Testis (tissue), 3 donors: ENCODE results near the gene BBS10. TPM values are rescaled to one million over a fixed set of nuclear protein-coding genes. Genes with fewer than 3 reads are reported as not detected.

Experiments
- DNase-seq: peaks from one replicate; pipeline ENCODE4 v3.0.0-alpha.2; 2019
- H3K27ac ChIP-seq, 2 donors: fragments of 200-600 bp; sonication (generic); one replicate each; pipeline ENCODE4 v1.5.1; 2019
- H3K27me3 ChIP-seq: fragments of 200-600 bp; sonication (generic); one replicate; pipeline ENCODE4 v1.5.1; 2019
- H3K36me3 ChIP-seq: fragments of 200-600 bp; sonication (generic); one replicate; pipeline ENCODE4 v1.5.1; 2017; ENCODE audit warnings: low read depth; ENCODE audit errors: missing control alignments
- H3K4me1 ChIP-seq: fragments of 200-600 bp; sonication (generic); one replicate; pipeline ENCODE4 v1.5.1; 2019
- H3K4me3 ChIP-seq, 2 donors: fragments of 200-600 bp; sonication (generic); one replicate each; pipeline ENCODE4 v1.5.1; 2017 to 2019
- H3K9me3 ChIP-seq: fragments of 200-600 bp; sonication (generic); one replicate; pipeline ENCODE4 v1.5.1; 2017
- POLR2A ChIP-seq: fragments of 450-650 bp; IDR thresholded peaks from one replicate; pipeline ENCODE4 v1.6.1; 2017; ENCODE audit warnings: antibody characterized with exemption, mild to moderate bottlenecking, moderate library complexity
- WGBS, 2 donors: methylation state at CpG; one replicate each; pipeline ENCODE4 v1.1.5; 2018; 5-methylcytosine and 5-hydroxymethylcytosine counted together
- intact Hi-C: fragments of 100-400 bp; cut with DNase I; formaldehyde crosslinking; loops from one replicate; pipeline ENCODE4 v1.15.1; 2023; ENCODE audit warnings: low total_unique reads
- polyA plus RNA-seq: library from polyadenylated mRNA; stranded (reverse); fragments of 350-450 nt; fragmentation: Illumina TruSeq; extraction: RNeasy Lipid Tissue Mini Kit (QIAGEN cat#74804); gene quantifications from one replicate; pipeline ENCODE4 v1.2.3, GENCODE V29; 2014; ENCODE audit warnings: low read depth, low replicate concordance; ENCODE audit not compliant: insufficient read depth
- small RNA-seq, 2 donors: library from RNA; depleted of rRNA; stranded (forward); fragments of <200 nt; gene quantifications; one replicate each; pipeline ENCODE3, GENCODE V24; 2016
- total RNA-seq, 2 donors: library from RNA; depleted of rRNA; stranded (reverse); fragments of >200 nt; gene quantifications; one replicate each; pipeline ENCODE4 v1.2.3, GENCODE V29; 2016
- TF ChIP-seq, protein P1 (sequence below), 3 experiments: fragments of 450-650 bp in 2 of 3; fragments of 200-600 bp in 1 of 3; sonication (generic) in 1 of 3; IDR thresholded peaks; one replicate each; pipeline ENCODE4 v1.5.1; 2016 to 2019; ENCODE audit warnings: antibody characterized with exemption in 3 of 3, mild to moderate bottlenecking in 2 of 3, moderate library complexity in 1 of 3

Gene BBS10
- total and polyA plus RNA-seq, 3 donors from 2014 or later, result 8.3 to 9.2 (median 9.0) TPM

DNA sequence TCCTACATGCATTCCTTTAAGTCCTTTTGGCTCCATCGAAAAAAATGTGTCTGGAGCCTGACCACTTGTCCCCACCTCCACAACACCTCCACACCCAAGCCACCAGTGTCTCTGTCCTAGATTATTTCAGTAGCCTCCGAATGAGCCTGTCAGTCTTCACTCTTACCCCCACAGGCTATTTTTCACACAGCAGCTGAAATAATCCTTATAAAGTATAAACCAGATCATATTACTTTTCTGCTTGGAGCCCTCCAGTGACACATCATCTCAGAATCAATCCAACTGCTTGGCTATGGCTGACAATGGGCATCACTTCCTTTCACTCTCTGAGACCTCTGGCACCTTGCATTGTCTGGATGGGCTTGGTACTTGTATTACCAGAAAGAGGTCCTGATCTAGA is 44.9 kb downstream of the BBS10 start:
- no peaks in the 10 kb centered on the region for H3K9me3 ChIP-seq
- 87 to 88% methylated on average over 2 of the region's 2 CpGs for WGBS, 2 donors
- DNase-seq, result no peak
- H3K27ac ChIP-seq, result no peak overlapping the region
- TF ChIP-seq POLR2A, result no peak
- TF ChIP-seq, protein P1, sequence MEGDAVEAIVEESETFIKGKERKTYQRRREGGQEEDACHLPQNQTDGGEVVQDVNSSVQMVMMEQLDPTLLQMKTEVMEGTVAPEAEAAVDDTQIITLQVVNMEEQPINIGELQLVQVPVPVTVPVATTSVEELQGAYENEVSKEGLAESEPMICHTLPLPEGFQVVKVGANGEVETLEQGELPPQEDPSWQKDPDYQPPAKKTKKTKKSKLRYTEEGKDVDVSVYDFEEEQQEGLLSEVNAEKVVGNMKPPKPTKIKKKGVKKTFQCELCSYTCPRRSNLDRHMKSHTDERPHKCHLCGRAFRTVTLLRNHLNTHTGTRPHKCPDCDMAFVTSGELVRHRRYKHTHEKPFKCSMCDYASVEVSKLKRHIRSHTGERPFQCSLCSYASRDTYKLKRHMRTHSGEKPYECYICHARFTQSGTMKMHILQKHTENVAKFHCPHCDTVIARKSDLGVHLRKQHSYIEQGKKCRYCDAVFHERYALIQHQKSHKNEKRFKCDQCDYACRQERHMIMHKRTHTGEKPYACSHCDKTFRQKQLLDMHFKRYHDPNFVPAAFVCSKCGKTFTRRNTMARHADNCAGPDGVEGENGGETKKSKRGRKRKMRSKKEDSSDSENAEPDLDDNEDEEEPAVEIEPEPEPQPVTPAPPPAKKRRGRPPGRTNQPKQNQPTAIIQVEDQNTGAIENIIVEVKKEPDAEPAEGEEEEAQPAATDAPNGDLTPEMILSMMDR (IDR thresholded peaks at IDR 0.05), result no peak
- no peaks in the 10 kb centered on the region for H3K4me1 ChIP-seq
- intact Hi-C loops, result no loop called here
- H3K4me3 ChIP-seq, result no peak overlapping the region
- H3K36me3 ChIP-seq, result no peaks in the 10 kb centered on the region
- H3K27me3 ChIP-seq, result no peaks in the 10 kb centered on the region

DNA sequence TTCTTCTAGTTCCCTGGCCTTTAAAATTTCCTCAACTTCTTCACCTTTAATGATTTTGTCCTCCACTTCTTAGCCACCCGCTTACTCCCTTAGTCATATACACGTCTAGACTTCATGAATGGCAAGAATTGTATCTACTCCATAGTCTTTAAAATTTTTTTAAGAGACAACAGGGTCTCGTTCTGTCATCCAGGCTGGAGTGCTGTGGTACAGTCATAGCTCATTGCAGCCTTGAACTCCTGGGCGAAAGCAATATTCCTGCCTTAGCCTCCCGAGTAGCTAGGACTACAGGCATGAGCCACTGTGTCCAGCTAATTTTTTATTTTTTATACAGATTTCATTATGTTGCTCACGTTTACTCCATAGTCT is 47.9 kb downstream of the BBS10 start:
- Histone ChIP-seq H3K9me3 (no peaks in the 10 kb centered on the region), H3K36me3 (no peaks in the 10 kb centered on the region), H3K27ac (no peak overlapping the region), H3K27me3 (no peaks in the 10 kb centered on the region), H3K4me3 (no peak overlapping the region), H3K4me1 (no peaks in the 10 kb centered on the region)
- no peak for TF ChIP-seq POLR2A
- TF ChIP-seq, protein P1 (IDR thresholded peaks at IDR 0.05), result no peak
- WGBS, 2 donors, result 84% methylated on average over 6 of the region's 6 CpGs
- intact Hi-C loops, result no loop called here
- DNase-seq, result no peak

DNA sequence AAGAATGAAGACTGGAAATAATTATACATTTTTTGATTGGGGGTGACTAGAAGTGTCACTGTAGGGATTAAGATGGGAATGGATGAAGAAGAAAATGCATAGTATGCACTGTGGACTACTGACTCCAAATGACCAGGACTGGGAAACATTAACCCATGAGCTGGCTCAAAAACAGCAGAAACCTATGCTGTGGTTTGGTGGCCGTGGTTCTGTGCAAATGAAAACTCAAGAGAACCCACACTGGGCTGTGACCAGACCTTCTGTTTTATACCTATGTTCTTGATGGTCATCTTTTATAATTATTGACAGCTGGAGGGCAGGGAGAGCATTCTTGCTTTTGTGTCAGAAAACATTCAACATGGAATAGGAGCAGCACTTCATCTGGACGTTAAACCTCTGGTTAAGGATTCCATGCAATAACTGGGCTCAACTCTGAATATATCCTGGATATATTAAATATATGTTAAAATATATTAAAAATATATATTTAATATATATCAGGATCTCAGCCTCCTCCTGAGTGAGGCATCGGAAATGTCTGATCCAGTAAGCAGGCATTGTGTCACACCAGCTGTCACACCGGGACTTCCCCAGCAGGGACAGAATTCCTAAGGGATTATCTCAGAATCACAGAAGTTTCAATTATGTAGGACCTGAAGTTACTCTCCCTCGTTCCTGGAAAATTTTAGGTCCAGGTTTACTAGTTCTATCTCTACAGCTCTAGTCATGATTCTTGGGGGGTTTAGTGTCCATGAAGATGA is 48.5 kb downstream of the BBS10 start:
- Histone ChIP-seq H3K36me3 (no peaks in the 10 kb centered on the region), H3K27me3 (no peaks in the 10 kb centered on the region), H3K4me3 (no peak overlapping the region), H3K4me1 (no peaks in the 10 kb centered on the region), H3K9me3 (no peaks in the 10 kb centered on the region), H3K27ac (no peak overlapping the region)
- WGBS, 2 donors, result 76 to 79% methylated on average over 5 of the region's 5 CpGs
- intact Hi-C loops, result no loop called here
- DNase-seq, result no peak
- no peak for TF ChIP-seq POLR2A
- TF ChIP-seq, protein P1 (IDR thresholded peaks at IDR 0.05), result no peak

Small RNAs within 50 kb of the gene (small RNA-seq; reads per million reads assigned to genes)
- gene RN7SKP172, result 0 reads per million in 2 donors

Other genes starting within 250 kb of the BBS10 start
- gene OSBPL8, start 211.4 kb upstream of the BBS10 start, total RNA-seq, result 10 to 100 TPM; 64.3 to 77.5 TPM
- 19.1 TPM for gene OSBPL8, start 211.4 kb upstream of the BBS10 start, polyA plus RNA-seq